ENCODE measurements around the gene NF1. TPM values are rescaled to one million over a fixed set of nuclear protein-coding genes. Genes with fewer than 3 reads are reported as not detected.

NF1 gene
- polyA plus RNA-seq, 1 of the 3 experiments (the other 2 are of a cell fraction), result 19.6 TPM

- no peak for DNase-seq
- 56% methylated on average over 10 of the region's 12 CpGs for WGBS (ENCODE audit: low lambda C conversion rate)
- Histone ChIP-seq H3K9me2 (no peaks in the 10 kb centered on the region), H3K36me3 (replicated peaks in 1 of 2; ENCODE audit: control insufficient read depth in 1 of 2, insufficient read depth in 2 of 2, low read length in 1 of 2) (no peaks in the 10 kb centered on the region), H3K27ac (ENCODE audit: low read depth in 2 of 2, low read length in 1 of 2) (no peak overlapping the region), H3F3A (replicated peaks; ENCODE audit: insufficient read depth) (no peaks in the 10 kb centered on the region), H3K4me2 (no peak overlapping the region), H3K9me3 (no peaks in the 10 kb centered on the region), H3K79me2 (ENCODE audit: insufficient read depth) (no peaks in the 10 kb centered on the region), H3K4me1 (ENCODE audit: control insufficient read depth in 1 of 2, insufficient read depth in 2 of 2, low read depth in 1 of 2, low read length in 1 of 2) (peaks cover 0 to 33% of the 10 kb centered on the region in 2 experiments; a peak in 1 of 4 replicates), H3K4me3 (ENCODE audit: low read depth in 2 of 2, low read length in 1 of 2) (no peak overlapping the region), H3K9ac (no peak overlapping the region), H4K20me1 (ENCODE audit: insufficient read depth) (no peaks in the 10 kb centered on the region), H2AFZ (ENCODE audit: low read depth) (no peak overlapping the region), H3K27me3 (ENCODE audit: insufficient read depth) (no peaks in the 10 kb centered on the region)
- ChIA-PET CTCF (interaction anchor here (0.9 to 6.2 kb wide), 5 partner anchors 11 to 104 kb away, joined by 3 to 29 read pairs (median 4); no protein-coding TSS in a partner anchor), POLR2A (no interaction called here)
- TF ChIP-seq, protein P1, sequence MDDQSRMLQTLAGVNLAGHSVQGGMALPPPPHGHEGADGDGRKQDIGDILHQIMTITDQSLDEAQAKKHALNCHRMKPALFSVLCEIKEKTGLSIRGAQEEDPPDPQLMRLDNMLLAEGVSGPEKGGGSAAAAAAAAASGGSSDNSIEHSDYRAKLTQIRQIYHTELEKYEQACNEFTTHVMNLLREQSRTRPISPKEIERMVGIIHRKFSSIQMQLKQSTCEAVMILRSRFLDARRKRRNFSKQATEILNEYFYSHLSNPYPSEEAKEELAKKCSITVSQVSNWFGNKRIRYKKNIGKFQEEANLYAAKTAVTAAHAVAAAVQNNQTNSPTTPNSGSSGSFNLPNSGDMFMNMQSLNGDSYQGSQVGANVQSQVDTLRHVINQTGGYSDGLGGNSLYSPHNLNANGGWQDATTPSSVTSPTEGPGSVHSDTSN (IDR thresholded peaks at IDR 0.05), result peak; percentile 67
- TF ChIP-seq TCF12 (IDR thresholded peaks at IDR 0.05) (peak; percentile 50), NFIC (IDR thresholded peaks at IDR 0.05; ENCODE audit: borderline replicate concordance) (no peak)
- TF ChIP-seq, protein P2, sequence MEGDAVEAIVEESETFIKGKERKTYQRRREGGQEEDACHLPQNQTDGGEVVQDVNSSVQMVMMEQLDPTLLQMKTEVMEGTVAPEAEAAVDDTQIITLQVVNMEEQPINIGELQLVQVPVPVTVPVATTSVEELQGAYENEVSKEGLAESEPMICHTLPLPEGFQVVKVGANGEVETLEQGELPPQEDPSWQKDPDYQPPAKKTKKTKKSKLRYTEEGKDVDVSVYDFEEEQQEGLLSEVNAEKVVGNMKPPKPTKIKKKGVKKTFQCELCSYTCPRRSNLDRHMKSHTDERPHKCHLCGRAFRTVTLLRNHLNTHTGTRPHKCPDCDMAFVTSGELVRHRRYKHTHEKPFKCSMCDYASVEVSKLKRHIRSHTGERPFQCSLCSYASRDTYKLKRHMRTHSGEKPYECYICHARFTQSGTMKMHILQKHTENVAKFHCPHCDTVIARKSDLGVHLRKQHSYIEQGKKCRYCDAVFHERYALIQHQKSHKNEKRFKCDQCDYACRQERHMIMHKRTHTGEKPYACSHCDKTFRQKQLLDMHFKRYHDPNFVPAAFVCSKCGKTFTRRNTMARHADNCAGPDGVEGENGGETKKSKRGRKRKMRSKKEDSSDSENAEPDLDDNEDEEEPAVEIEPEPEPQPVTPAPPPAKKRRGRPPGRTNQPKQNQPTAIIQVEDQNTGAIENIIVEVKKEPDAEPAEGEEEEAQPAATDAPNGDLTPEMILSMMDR (IDR thresholded peaks at IDR 0.05), result no peak
Measured at GRCh38 chr17:31413874-31414549, 319.2 kb downstream of the NF1 start.

- no peaks in the 10 kb centered on the region for H3F3A ChIP-seq (replicated peaks; ENCODE audit: insufficient read depth)
- no peaks in the 10 kb centered on the region for H3K79me2 ChIP-seq (ENCODE audit: insufficient read depth)
- no peaks in the 10 kb centered on the region for H3K9me2 ChIP-seq
- no peaks in the 10 kb centered on the region for H3K9me3 ChIP-seq
- POLR2A ChIA-PET, result no interaction called here
- H4K20me1 ChIP-seq (ENCODE audit: insufficient read depth), result no peaks in the 10 kb centered on the region
- H3K4me2 ChIP-seq, result no peak overlapping the region
- no peak overlapping the region for H2AFZ ChIP-seq (ENCODE audit: low read depth)
- H3K4me1 ChIP-seq (ENCODE audit: control insufficient read depth in 1 of 2, insufficient read depth in 2 of 2, low read depth in 1 of 2, low read length in 1 of 2), result peaks cover 0 to 33% of the 10 kb centered on the region in 2 experiments; a peak in 1 of 4 replicates
- no peak overlapping the region for H3K9ac ChIP-seq
- H3K27ac ChIP-seq (ENCODE audit: low read depth in 2 of 2, low read length in 1 of 2), result no peak overlapping the region
- DNase-seq, result no peak
- CTCF ChIA-PET, result interaction anchor here (1.2 to 6.2 kb wide), 2 partner anchors 10 to 103 kb away, joined by 4 to 29 read pairs; no protein-coding TSS in a partner anchor
- H3K36me3 ChIP-seq (replicated peaks in 1 of 2; ENCODE audit: control insufficient read depth in 1 of 2, insufficient read depth in 2 of 2, low read length in 1 of 2), result no peaks in the 10 kb centered on the region
- H3K4me3 ChIP-seq (ENCODE audit: low read depth in 2 of 2, low read length in 1 of 2), result no peak overlapping the region
- H3K27me3 ChIP-seq (ENCODE audit: insufficient read depth), result no peaks in the 10 kb centered on the region
- WGBS (ENCODE audit: low lambda C conversion rate), result 87% methylated on average over 6 of the region's 6 CpGs
- TF ChIP-seq MAX (IDR thresholded peaks at IDR 0.05; ENCODE audit: low read depth), result no peak
- TF ChIP-seq TAF1 (IDR thresholded peaks at IDR 0.05; ENCODE audit: borderline replicate concordance, low read depth, low read length), result no peak
- no peak for TF ChIP-seq SMC3 (IDR thresholded peaks at IDR 0.05; ENCODE audit: low read depth, low read length)
- TF ChIP-seq CHD2 (IDR thresholded peaks at IDR 0.05; ENCODE audit: low read length, partially characterized antibody), result no peak
- no peak for TF ChIP-seq FOSL2 (IDR thresholded peaks at IDR 0.05; ENCODE audit: borderline replicate concordance, low read depth)
- TF ChIP-seq, protein P2 (IDR thresholded peaks at IDR 0.05), result no peak
- TF ChIP-seq POLR2AphosphoS5 (IDR thresholded peaks at IDR 0.05; ENCODE audit: low read depth, low read length), result no peak
- TF ChIP-seq SIN3A (IDR thresholded peaks at IDR 0.05; ENCODE audit: borderline replicate concordance, low read depth, low read length), result no peak
- no peak for TF ChIP-seq TCF12 (IDR thresholded peaks at IDR 0.05)
- TF ChIP-seq, protein P1 (IDR thresholded peaks at IDR 0.05), result no peak
- no peak for TF ChIP-seq YY1 (IDR thresholded peaks at IDR 0.05; ENCODE audit: low read depth)
- TF ChIP-seq FOXM1 (IDR thresholded peaks at IDR 0.05; ENCODE audit: low read depth), result no peak
- TF ChIP-seq, protein P3, sequence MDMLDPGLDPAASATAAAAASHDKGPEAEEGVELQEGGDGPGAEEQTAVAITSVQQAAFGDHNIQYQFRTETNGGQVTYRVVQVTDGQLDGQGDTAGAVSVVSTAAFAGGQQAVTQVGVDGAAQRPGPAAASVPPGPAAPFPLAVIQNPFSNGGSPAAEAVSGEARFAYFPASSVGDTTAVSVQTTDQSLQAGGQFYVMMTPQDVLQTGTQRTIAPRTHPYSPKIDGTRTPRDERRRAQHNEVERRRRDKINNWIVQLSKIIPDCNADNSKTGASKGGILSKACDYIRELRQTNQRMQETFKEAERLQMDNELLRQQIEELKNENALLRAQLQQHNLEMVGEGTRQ (IDR thresholded peaks at IDR 0.05; ENCODE audit: borderline replicate concordance, low read depth, low read length), result no peak
- TF ChIP-seq, protein P4, sequence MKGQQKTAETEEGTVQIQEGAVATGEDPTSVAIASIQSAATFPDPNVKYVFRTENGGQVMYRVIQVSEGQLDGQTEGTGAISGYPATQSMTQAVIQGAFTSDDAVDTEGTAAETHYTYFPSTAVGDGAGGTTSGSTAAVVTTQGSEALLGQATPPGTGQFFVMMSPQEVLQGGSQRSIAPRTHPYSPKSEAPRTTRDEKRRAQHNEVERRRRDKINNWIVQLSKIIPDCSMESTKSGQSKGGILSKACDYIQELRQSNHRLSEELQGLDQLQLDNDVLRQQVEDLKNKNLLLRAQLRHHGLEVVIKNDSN (IDR thresholded peaks at IDR 0.05; ENCODE audit: borderline replicate concordance, low read depth), result no peak
- TF ChIP-seq, protein P5, sequence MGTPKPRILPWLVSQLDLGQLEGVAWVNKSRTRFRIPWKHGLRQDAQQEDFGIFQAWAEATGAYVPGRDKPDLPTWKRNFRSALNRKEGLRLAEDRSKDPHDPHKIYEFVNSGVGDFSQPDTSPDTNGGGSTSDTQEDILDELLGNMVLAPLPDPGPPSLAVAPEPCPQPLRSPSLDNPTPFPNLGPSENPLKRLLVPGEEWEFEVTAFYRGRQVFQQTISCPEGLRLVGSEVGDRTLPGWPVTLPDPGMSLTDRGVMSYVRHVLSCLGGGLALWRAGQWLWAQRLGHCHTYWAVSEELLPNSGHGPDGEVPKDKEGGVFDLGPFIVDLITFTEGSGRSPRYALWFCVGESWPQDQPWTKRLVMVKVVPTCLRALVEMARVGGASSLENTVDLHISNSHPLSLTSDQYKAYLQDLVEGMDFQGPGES (IDR thresholded peaks at IDR 0.05; ENCODE audit: low read depth, low read length), result no peak
Measured at GRCh38 chr17:31414550-31414918, 319.8 kb downstream of the NF1 start.
